D341Med (cell line): ENCODE measurements around the gene CST7.
"Not testable (repeated sequence)": the region's sequence is repeated elsewhere in the genome, so short reads cannot be mapped to it uniquely, and the experiment has no call there.

Experiments
- DNase-seq: peaks from one replicate; pipeline ENCODE4 v3.0.0; 2012; ENCODE audit warnings: low spot score

The CST7 gene

DNA sequence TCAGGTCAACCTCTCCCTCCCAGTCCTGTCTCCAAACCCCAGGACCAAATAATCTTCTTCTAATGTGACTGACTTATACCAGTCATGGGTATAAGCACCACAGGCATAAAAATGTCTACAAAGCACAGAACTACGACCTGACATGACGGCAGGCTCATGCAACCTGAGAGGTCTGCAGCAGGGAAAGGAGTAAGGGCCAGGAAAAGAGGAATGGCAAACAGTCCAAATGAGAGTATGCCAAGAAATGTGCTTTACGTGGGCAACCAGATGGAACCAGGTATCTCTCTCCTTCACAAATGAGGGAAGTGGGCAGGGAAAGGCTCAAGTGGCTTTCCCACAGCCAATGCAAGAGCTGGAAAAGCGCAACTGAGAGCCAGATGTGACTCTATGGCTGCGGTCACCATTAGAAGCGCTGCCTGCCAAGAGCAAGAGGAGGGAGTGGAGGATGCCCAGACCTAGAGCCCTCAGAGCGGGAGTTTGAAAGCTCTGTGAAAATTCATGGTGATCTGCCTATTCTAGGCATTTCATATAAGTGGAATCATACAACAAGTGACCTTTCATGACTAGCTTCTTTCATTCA, 37.5 kb downstream of the CST7 start:
- DNase-seq = no peak

DNA sequence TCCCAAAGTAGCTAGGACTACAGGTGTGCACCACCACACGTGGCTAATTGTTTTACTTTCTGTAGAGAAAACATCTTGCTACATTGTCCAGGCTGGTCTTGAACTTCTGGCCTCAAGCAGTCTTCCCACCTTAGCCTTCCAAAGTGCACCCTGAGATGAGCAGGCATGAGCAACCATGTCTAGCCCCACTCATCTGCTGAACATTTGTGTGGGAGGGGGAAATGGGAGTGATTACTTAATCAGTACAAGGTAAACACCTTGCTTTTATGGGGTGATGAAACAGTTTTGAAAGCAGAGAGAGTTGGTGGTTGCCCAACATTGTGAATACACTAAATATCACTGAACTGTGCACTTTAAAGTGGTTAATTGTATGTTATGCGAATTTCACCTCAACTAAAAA, 38.2 kb downstream of the CST7 start:
- no peak for DNase-seq

DNA sequence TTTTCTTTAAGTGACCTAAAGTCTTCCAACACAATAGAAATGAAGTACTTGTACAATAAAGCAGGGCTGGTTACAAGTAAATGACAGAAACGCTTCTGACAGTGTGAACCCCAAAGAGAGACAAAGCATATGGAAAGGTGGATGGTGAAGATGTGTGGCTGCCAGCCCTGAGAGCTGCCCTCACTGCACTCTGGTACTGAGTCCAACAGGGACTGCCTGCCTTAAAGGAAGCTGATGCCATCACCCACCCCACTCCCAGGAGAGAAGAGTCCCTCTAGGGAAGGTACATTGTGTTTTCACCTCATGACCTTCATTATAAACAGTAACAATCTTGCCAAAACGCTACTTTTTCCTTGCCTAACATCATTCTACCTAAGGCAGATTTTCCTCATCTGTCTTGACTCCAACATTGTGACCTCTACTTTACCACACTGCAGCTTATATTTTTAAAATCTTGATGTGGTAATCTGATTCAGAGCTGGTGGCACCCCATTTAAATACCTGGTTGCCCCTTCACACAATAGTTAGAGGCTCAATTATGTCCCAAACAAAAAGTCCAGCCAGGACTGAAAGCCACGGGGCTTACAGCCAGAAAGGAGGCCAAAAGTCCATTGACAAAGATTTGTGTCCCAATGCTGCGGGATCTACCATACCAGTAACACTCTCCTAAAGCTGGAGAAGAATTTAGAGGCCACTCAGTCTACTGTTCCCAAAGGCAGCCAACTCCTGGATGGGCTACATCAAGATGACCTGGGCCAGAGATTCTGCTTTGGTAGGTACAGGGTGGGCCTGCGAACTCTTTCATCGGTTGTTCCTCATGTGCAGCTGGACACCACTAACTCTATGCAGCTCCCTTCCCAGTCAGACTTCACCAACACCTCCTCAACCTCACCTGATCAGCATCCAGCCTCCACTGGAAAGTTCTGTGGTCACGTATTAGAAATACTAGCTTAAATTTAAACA, 39.1 kb downstream of the CST7 start:
- DNase-seq = no peak

DNA sequence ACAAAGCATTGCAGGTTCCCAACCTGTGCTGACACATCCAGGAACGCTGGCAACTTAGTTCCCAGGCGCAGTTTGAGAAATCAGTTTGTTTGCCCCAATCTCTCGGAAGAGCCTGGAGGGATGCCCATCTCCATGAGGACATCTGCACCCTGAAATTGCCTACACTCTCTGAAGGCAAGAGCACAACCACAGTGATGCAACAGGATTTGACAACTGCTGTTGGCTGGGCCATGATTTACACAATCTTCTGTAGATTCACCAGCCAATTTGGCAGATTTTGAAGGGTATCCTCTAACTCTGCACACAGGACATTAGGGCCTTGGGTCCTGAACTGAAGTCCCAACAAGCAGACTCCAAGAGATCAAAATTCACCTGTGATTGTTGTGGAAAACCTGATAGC, 40.1 kb downstream of the CST7 start:
- DNase-seq = no peak

DNA sequence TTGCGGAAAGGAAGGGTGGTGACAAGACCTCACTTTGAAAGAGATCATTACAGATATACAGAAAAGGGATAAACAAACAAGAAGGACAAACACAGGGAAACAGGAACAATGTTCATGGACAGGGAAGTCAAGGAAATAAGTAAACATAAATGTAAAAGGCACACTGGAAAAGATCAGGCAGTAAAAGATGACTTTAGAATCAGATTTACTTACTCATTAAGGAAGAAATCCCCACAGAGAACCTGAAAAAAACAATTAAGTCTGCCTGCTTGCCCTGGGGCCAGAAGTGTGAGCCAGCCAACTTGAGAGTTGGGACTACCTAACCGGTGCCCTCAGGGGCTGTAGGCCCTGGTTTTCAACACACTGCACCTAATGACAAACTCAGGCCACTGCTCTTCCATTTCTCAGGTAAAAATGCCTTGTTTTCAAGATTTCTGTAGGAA, 41.8 kb downstream of the CST7 start:
- no peak for DNase-seq

DNA sequence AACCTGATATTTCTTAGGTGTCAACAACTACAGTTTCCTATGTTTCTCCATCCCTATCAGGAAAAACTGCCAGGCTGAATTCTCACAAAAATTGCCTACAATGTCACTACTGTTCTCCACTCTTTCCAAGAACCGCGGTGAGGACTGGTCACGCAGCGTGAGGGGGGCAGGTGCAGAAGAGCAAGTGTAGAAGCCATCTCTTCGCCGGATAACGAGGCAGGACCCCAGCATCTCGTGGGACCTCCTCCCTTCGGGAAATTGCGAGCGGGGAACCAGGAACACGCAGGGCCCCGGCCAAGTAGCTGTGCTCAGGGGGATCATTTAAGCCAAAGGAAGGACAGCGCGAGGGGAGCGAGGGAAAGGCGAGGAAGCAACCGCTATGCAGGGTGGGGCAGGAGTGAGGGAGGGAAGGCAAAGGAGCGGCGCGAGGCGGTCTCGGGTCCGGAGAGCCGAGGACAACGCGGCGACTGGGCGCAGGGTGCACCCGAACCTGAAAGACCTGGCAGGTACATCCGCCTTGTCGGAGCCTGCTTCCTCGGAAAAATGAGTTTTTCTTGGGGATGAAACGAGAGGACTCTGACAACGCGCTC, 42.9 kb downstream of the CST7 start:
- peak; percentile 66 for DNase-seq

DNA sequence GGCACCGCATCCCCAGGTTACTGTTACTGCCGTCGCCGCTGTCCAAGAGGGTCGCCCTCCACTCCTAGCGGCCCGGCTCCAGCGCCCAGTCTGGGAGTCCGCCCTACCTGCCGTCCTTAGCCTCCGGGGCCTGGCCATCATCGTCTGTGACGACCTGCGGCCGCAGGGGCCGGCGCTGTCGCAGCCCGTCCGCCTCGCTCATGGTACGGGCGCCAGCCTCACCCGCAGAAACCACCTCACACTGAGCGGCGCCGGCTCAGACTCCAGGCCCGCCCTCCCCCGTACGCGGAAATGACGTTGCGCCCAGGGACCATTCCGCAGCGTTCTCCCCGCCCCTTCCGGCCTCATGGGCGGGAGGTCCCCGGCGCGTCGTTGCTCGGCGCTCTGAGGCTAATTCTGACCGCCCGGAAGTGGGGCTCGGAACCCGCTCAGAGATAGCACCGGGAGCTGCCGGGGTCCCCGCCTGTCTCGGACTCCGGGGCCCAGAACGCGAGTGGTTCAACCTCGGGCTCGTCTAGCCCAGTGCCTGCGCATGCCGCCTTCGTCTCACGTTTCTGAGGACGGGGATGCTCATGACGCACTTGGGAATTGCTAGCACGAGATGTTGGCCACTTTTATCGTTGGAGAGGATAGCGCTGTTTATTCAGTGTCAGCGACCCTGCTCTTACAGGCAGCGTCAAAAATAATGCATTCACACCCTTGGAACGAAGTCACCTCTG, 43.6 kb downstream of the CST7 start, which contains the start of gene APMAP:
APMAP (minus strand) TSS at position 265 of the 719 bp plus-strand sequence; CDS start at position 202, 63 bp downstream.
- DNase-seq = peak; percentile 98

DNA sequence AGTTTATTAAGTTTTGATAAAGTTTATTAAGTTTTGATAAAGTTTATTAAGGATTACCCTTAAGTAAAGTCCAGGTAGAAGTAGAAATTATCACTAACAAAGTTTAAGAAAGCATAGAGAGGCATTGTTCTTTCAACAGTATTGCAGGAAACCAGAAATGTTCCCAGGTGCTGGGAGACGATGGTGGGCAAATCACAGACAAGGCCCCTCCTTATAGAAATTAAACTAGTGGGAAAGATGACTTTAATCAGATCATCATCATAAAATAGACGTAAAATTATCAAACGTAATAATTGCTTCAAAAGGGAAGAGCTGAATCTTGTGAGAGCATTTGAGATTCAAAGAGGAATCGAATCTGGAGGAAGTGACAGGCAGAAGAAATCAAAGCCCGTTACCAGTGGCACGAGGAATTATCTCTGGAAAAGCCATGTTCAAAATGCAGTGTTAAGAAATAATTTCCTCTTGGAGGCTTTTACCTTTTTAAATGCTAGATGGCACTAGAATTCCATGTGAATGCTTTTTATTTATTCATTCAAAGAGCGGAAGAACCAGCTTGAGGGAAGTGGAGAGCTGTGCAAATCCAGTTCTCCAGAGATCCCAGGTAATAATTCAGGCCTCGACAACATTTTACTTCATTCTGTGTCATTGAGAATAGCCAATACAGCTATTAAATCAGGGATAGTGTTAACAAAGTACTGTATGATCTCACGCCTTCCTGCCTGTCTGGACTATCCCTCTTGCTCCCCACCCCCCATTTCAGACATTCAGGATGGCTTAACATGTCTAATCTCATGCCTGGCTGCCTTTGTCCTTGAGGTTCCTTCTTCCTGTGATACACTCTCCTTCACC, 44.5 kb downstream of the CST7 start:
- DNase-seq = no peak

DNA sequence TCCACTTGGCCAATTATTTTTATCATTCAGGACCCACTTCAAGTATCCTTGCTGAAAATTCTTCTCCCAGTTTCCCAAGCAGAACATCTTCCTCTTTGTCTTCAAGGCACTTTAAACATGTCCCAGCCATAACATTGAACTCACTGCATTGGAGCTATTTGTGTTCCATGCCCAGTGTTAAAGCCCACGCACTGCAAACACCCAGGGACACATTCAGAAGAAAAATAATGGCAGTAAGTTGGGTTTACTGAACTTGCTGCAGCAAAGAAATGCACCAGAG, 45.1 kb downstream of the CST7 start:
- no peak for DNase-seq

DNA sequence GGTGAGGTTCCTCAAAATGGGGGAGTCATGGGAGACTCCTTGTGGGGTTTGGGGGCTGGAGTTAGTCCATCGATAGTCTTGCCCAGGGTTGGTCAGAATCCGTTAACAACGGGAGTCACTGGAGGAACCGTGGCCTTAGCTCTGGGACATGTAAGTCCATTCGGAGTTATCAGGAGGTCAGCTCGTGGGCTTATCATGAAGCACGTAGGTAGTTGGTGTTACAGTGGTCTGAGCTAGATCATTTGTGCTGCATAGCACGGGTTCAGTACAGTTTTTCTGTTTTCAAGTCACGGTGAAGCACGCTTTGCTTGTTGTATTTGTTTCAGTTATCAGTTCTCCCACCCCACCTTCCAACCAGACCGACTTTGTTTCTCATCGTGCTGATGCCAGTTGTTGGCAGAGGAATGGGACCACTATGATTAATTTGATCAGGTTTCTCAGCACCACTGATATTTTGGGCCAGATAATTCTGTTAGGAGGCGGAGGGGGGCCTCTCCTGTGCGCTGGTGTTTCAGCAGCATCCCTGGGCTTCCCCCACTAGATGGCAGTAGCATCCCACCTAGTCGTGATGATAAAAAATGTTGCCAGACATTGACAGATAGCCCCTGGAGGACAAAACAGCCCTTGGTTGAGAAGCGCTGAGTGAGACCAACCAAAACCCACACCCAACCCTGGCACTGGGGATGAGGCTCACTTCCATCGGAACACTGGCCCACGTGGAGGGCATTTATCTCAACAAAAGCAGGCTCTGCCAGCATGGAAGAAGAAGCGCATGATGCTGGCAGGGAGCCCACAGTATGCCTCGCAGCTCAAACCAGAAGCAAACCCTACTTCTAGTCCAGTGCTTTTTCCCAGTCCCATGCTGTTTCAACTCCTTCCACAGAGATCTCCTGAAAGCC, 45.6 kb downstream of the CST7 start:
- DNase-seq = peak; percentile 85

DNA sequence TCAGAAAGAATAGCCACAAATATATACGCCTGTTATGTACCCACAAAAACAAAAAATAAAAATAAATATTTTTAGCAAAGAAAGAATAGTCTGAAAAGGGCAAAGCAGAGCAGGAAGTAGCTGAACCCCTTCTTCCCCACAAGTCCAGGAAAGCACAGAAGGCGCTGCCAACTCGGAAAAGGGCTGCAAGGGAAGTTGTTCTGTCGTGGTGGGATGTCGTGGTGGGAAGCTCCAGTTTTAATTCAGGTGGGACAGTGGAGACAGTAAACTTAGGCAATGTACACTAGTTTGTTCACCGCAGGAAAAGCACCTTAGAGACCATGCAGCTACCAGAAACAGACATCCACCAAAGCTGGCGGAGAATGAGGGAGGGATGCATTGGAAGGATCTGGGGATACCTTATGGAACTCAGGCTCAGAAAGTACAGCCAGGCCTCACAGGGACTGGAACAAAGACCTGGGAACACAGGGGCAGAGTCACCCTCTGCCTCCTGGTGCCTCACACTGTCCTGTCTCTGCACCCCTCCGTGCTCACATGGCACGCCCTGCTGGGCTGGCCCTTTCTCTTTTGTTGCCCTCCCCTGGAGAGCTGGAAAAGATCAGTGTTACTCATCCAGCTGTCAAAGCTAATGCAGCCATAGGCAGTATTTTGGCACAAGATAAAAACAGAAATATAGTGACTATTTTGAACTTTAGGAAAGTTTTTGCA, 46.8 kb downstream of the CST7 start:
- no peak for DNase-seq

DNA sequence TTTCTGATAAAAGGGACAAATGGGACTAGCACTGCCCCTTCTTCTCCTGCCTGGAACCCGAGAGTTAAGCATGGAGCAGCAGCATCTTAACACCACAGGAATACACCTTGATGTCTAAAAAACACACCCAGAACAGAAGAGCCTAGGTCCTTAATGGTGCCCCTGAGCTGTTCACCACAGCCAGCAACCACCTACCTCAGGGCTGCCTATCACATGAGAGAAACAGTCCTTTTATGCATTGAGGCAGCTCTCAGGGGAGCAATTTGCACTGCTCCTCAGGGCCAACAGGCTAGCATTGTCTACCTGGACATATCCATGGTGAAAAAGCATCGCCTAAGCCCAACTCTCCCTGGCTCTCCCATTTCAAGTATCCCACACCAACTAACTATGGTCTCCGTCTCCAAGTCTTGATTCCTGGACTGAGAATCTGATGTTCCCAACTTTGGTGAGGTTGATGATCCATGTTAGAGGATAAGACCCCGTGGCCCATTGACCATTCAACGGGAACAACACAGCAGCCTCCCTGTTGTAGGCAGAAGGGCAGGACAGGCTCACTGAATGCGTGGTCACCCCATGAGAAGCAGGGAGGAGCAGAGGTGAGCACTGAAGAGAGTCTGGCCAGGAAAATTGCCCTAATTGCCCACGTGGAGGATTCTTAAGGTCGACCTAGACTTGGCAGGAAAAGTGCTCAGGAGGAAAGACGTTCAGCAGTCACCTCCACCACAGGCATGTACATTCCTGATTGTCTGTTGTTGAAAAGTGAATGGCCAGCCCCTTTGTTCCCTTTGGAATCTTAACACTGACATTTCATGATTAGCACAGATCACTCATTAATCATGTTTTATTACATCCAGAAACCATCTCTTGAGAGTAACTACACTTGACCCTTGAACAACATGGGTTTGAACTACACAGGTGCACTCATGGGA, 47.6 kb downstream of the CST7 start:
- DNase-seq = no peak

DNA sequence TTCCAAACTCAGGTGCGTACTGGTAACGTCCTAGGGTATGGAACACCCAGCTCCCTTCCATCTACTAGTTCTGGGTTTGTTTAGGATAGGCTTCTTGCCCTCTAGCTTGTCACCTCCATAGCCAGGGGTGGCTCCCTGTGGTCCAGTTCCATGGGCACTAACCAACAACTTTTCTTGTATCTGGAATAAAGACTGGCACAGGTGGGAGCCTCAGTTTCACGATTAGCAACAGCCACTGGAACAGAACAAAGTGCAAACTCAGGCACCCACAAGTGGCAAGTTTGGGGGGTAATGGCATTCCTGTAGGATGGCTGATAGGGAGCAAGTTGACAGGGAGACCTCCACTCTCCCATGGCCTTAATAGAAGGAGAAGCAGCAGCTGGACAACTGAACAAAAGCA, 49.1 kb downstream of the CST7 start:
- no peak for DNase-seq

DNA sequence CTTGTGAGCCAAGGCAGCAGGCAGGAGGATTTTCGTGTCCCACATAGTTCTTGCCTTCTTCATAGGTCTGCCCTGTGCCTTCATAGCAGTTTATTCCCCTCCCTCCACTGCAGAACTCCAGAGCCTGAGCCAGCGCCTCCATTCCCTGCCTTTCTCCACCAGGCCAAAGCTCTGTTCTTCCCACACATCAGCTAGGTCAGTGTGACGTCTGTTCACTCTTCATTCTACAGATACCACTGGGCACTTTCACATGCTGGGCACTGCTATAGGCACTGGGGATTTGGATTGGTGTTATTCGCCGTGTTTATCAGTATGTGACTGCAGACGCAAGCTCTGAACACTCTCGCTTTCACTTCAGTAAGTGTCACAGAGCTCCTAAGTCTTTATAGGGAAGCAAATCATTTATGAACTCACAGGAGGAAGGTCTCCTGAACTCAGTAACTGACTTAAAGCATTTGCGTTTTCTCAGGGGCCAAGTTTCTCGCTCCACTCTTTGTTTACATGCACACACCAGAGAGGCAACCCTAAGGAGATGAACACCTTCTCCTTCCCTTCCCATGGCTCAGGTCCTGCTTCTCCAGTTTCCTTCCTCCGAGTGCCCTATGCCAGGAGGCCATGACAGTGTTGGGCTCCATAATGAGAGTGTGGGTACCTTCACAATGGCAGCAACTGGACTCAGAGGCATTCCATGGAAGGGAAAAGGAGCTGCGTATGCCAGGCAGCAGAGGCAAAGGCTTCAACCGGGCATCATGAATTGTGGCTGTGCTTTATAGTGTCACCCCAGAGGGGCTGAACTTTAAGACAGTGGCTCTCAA, 49.8 kb downstream of the CST7 start:
- DNase-seq = no peak

DNA sequence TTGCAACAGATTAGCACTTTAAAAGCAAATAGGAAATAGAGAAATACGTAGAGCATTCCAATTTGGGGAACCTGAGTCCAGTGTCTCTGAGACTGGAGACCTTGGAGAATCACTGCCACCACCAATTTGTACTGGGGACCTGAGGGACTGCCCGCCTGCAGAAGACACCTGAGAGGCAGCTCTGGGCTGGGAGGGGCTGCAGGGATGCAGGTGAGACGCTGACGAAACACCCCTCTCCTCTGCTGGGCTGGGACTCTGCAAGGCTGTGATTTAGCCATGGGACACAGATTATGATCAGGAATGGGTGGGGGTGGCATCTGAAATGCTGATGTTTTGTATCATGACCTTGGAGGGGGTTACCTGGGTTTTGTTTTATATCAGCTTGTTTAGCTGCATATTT, 50.5 kb downstream of the CST7 start:
- DNase-seq = no peak

DNA sequence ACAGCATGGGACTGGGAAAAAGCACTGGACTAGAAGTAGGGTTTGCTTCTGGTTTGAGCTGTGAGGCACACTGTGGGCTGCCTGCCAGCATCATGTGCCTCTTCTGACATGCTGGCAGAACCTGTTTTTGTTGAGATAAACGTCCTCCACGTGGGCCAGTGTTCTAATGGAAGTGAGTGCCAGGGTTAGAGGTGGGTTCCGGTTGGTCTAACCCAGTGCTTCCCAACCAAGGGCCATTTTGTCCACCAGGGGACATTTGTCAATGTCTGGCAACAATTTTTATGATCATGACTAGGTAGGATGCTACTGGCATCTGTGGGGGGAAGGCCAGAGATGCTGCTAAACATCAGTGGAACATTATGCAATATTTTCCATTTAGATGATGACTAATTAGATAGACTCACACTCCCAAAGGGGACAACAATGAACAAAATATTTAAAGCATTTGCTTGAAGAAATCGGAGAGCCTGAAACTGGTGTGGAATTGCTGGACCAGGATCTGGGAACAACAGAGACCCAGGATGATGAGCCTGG, 51.3 kb downstream of the CST7 start:
- no peak for DNase-seq

DNA sequence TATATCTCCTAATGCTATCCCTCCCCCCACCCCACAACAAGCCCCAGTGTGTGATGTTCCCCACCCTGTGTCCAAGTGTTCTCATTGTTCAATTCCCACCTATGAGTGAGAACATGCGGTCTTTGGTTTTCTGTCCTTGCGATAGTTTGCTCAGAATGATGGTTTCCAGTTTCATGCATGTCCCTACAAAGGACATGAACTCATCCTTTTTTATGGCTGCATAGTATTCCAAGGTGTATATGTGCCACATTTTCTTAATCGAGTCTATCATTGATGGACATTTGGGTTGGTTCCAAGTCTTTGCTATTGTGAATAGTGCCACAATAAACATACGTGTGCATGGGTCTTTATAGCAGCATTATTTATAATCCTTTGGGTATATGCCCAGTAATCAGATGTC, 52.3 kb downstream of the CST7 start:
- DNase-seq = not testable (repeated sequence)

DNA sequence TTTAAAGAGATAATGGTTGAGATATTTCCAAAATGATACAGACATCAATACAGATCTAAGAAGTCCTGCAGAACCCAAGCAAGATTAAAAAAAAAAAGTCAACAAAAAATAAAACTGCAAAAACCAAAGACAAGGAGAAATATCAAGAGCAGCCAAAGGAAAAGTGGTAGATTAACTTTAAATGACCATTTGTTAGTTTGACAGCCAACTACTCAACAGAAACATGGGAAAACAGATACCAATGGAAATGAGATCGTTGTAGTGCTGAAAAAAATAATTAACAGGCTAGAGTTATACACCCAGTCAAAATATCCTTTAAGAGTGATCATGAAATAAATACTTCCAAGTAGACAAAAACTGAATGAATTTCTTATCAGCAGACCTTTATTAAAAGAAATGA, 53.9 kb downstream of the CST7 start:
- no peak for DNase-seq
